HG02759 (cell line): Measurements from ENCODE around the gene HOXA3.
A peak's percentile ranks its signal among the peaks of the same experiment; 100 is the strongest.

Experiments
- ATAC-seq: cut with Tn5 transposase; IDR thresholded peaks from one replicate; pipeline ENCODE4 v1.9.1; 2021; ENCODE audit warnings: mild to moderate bottlenecking, moderate library complexity; ENCODE audit not compliant: unreplicated experiment

Gene HOXA3

GRCh38 chr7:27151931-27152815 lies at the start of gene HOXA3:
Gene HOXA3, minus strand, starts transcription at chr7:27152583. Its CDS starts 41,943 bp downstream, at chr7:27110640.
- no peak for ATAC-seq

GRCh38 chr7:27201580-27202017 lies 49.2 kb upstream of the HOXA3 start:
- no peak for ATAC-seq

- ATAC-seq: no peak
Measured at GRCh38 chr7:27200761-27201579, 48.6 kb upstream of the HOXA3 start.

- peak; percentile 72 for ATAC-seq
Measured at GRCh38 chr7:27199849-27200760, 47.7 kb upstream of the HOXA3 start, which contains the start of gene HOXA13. Gene HOXA13, minus strand, starts transcription at chr7:27200091. Its CDS starts 14 bp downstream, at chr7:27200077.

- ATAC-seq: peak; percentile 21
Measured at GRCh38 chr7:27198871-27199801, 46.8 kb upstream of the HOXA3 start.

- no peak for ATAC-seq
Measured at GRCh38 chr7:27198138-27198841, 45.9 kb upstream of the HOXA3 start.

- no peak for ATAC-seq
Measured at GRCh38 chr7:27197137-27198042, 45.0 kb upstream of the HOXA3 start.

GRCh38 chr7:27196287-27196767 lies 43.9 kb upstream of the HOXA3 start:
- no peak for ATAC-seq

- ATAC-seq: no peak
Measured at GRCh38 chr7:27194686-27195379, 42.5 kb upstream of the HOXA3 start.

GRCh38 chr7:27194002-27194352 lies 41.6 kb upstream of the HOXA3 start:
- no peak for ATAC-seq

DNA sequence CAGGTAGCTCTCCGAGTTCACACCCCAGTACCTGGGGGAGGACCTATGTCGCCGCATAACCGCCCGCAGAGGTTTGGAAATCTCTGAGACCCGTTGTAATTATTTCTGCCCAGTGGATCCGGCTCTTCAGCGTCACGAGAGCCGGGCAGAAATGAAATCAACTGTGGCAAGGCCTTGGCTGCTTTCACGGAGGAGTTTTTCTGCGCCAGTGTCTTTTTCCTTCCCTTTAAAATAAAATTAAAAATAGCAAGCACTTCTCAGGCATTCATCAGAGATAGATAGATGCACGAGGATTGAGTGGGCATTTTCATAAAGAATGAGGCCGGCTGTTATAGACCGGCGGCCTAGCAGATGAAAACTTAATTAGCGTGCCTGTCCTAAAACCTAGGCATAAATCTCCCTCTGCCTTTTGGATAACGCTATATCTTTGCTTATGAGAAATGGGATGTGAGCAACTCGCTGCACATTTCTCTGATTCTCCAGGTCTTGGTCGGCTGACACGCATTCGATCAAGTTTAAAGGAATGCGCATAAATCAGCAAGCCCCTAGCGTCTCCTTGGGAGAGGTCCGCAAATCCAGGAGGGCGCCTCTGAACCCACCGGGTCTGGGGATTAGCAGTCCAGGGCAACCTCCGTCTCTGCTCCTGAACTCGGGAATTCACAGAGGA lies 41.1 kb upstream of the HOXA3 start:
- ATAC-seq: no peak

GRCh38 chr7:27192546-27193334 lies 40.4 kb upstream of the HOXA3 start:
- no peak for ATAC-seq

DNA sequence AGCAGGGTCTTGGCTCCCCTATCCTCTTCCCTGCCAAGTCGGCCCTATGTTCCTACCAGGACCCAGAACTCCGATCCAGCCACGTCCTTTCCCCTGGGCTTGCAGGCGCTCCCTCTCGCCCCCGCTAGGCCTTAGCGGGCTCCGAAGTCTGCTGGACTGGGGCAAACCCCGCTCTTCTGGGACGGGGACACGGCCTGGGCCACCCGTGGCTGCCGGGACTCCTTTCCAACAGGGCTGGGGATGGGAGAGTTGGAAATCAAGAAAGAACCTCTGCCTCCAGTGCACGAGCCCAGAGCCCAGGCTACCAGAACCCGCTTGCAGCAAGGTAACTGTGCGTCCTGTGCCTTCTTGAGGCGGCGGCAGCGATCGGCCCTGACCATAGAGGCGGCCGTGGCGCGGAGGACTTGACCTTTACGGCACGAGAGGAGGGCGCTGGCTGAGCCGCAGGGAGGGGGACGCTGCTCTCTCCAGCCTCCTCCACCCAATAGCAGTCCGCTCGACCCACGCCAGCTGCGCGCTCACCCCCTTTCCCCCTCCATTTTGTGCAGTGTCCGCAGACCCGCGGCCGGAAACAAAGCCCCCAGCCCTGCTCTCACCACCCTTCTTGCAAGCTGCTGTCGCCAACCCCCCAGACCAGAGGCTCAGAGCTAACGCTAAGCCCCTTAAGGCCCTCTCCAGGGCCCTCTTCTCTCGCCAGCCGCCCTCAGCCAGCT lies 39.6 kb upstream of the HOXA3 start:
- no peak for ATAC-seq

DNA sequence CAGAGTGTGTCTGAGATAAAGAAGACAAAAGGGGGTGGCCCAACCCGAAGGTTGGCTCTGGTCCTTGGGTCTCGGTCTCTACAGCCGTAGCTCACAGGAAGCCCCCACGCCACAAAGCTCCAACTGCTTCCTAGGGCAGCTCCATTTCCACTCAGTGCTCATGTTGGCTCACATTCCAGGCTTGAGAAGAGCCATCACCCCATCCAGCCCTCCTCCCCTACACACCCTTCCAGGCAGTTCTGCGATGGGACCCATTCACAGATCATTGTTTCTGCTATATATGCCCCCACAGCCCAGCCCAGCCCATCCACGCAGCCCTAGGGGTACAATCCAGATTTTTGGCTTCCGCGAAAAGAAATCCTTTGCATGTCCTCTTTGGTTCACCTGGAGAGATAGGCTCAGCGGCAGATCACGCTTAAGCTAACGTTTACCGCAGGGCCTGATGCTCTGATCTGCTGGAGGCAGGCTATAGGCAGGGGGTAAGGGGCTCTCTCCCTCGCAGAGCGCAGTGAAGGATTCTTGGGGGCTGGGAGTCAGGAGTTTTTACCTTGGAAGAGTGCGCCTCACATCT lies 38.9 kb upstream of the HOXA3 start:
- ATAC-seq: no peak
